ENCODE data around the gene RFX4.

RFX4 gene

GRCh38 chr12:106736051-106736957 lies 153.5 kb downstream of the RFX4 start:
- no peak for DNase-seq

- no peak for DNase-seq
Measured at GRCh38 chr12:106739318-106739717, 156.5 kb downstream of the RFX4 start.

DNA sequence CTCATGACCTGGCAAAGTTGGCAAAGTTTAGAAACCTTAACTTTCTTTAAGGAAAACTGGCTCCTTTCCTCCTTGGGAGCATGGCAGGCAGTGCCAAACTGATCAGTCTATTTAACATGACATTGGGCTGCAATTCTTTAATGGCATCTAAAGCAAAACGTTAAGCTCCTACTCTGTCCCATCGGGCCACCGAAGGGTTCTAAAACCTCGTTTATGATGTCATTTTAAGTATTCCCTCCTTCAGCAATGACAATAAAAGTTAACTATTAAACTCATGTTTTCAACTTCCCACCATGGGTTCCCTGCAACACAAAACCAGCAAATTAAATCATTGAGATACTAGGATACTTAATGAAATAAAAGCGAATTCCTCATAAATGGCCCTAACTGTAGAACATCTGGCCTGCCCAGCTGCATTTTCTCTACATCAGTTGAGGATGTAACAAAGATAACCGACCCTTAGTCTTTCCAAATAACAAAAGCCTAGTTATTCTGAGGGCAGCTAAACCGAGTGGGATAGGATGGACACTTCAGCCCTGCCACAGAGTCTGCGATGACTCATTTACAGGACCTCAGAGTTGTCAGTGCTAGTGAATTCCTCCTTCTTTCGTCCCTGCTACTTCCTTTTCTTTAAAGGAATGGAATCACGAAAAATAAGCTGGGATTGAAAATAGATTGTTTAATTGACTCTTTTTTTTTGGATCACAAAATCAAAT lies 157.2 kb downstream of the RFX4 start:
- no peak for DNase-seq

GRCh38 chr12:106740818-106741217 lies 158.0 kb downstream of the RFX4 start:
- no peak for DNase-seq

DNA sequence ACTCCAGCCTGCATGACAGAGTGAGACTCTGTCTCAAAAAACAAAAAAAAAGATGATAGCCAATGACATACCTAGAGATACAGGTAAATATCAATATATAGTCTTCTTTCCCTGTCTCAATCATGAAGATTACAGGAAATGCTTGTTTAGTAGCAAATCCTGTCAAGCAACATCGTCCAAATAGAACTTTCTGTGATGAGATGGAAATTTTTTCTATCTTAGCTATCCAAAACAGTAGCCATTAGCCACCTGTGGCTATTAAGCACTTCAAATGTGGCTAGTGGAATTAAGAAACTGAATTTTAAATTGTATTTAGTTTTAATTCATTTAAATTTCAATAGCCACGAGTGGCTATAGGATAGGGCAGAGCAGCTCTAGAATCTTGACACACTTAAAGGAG lies 158.4 kb downstream of the RFX4 start:
- no peak for DNase-seq

DNA sequence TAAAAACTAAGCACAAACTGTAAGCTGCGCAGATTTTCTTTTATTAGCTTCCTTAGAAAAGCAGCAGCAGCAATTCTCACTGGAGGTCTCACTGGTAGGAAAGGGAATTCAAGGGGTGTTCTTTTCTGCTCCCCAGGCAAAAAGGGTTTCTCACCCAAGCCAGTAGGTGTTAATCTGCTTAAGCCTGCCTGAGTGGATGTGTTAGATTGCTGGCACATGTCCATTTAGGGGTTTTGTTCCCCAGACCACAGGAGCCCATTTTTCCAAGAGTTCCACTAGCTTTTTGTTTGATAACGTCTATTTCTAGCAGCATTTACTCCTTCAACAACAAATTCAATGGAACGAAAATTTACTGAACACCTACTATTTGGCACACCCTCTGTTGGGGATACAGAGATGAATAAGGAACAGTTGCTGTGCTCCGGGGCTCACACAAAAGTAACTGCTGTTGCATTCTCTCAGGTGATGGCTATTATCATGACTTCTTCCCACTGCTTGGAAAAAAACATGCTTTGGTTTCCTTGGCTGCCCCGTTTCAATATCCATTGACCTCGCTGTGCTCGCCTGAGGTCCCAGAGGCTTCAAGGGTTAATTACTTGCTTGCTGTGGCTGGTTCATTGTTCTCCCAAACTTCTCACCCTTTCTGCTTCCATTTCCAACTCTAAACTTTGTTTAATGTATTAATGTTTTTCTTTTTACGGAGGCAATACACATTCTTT lies 160.6 kb downstream of the RFX4 start:
- DNase-seq, result no peak

DNA sequence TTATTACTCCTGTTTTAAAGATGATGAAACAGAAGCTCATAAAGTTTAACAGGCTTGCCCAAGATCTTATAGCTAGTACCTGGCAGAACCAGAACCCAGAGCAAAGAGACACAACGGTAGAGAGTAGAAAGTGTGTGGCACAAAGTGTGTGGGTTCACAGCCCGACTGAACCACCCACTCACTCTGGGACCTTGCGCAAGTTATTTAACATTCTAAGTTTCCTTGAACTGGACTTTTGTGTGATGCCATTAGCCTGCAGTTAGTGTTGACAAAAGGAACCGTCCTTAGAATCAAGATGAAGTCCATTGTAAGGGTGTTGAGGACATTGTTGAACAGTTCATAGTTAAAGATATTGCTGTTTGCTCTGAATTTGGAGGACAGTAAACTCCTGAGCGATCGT lies 161.8 kb downstream of the RFX4 start:
- DNase-seq, result no peak

GRCh38 chr12:106745181-106745745 lies 162.5 kb downstream of the RFX4 start:
- DNase-seq, result no peak

GRCh38 chr12:106747973-106748436 lies 165.2 kb downstream of the RFX4 start:
- peak in 2 of 5 donors; percentile 11 to 32 for DNase-seq

- peak in 1 of 5 donors; percentile 30 for DNase-seq
Measured at GRCh38 chr12:106750524-106750923, 167.7 kb downstream of the RFX4 start.

GRCh38 chr12:106753526-106753925 lies 170.7 kb downstream of the RFX4 start:
- DNase-seq, result peak in 1 of 5 donors; percentile 69

DNA sequence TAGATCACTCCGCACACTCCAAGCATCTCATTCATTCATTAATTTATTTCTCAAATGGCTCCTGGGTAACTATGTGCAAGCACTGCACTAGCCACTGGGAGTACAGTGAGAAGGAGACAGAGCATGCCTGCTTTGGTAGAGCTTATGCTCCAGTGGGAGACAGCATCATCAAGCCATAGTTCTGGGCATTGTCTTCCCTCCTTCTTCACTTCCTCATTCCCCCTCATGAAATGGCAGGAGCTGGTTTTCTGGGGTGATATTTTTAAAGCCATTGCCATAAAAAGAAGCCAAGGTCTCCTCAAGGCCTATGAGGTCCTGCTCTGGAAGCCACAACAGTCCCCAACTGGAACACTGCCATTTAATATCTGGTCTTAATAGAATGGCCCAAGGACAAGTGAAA lies 171.5 kb downstream of the RFX4 start:
- no peak for DNase-seq

- DNase-seq, result no peak
Measured at GRCh38 chr12:106757623-106758348, 175.0 kb downstream of the RFX4 start.

GRCh38 chr12:106758349-106759110 lies 175.7 kb downstream of the RFX4 start:
- DNase-seq, result no peak

DNA sequence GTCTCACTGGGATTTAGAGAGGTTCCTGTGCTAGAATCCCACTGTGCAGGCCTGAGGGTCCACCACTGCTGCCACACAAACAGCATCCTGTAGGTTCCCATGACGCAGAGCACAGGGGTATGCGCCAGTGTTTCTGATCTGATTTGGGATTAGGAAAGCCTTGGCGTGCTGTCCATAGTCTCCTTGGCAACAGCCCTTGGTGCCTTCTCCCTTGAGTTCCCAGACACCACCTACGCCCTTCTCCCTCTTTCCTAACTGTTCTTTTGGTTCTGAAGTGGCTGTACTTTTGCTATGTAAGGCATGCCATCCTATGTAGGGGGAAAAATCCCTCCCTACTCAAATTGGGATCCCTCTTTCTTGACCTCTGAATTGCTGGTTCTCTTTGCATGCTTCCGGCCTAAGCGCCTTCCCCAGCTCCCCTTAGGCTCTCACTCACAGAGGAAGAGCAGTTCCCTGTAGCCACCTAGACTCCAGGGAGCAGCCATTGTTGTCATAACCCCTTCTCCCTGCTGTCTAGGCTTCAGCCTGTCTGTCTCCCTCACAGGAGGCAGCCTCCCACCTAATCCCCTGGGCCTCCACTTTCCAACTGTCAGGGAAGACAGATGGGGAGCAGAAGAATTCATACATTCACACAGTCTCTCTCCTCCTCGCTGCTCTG lies 176.9 kb downstream of the RFX4 start:
- no peak for DNase-seq

GRCh38 chr12:106760184-106760531 lies 177.4 kb downstream of the RFX4 start:
- DNase-seq, result peak in 2 of 5 donors; percentile 32 to 43

DNA sequence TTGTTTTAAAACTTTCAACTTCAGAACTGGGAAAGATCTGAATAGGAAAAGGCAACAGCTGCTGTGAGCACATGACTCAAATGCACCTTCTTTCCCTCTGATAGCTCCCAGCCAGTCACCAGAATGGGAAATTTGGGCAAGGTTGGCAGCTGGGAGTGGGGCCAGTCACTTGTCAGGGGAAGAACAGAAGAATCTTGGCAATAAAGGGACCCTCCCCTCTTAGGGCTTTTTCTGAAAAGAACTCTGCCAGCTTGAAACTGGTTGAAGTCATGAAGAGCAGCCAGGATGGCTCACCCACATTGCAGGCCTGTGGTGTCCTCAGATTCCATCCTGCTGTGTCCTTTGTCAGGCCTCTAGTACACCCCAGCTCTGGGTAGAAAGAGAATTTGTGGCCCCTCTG lies 181.4 kb downstream of the RFX4 start:
- no peak for DNase-seq

DNA sequence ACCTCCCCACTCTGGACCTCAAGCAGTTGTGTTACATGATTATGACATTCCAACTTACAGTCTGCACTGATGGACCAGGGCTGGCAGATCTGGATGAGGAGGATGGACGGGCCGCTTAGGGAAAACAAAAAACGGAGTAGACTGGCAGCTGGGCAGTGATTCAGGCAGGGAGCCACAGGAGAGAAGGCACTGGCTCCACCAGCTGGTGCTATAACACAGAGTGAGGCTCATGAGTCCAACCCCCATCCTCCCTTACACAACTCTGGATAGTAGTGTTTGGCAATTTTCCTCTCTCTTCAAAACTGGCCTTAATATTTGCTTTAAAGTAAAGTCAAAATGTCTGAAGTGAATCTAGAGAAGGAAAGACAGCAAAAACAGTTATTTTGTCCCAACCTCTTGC lies 181.9 kb downstream of the RFX4 start:
- DNase-seq, result no peak

DNA sequence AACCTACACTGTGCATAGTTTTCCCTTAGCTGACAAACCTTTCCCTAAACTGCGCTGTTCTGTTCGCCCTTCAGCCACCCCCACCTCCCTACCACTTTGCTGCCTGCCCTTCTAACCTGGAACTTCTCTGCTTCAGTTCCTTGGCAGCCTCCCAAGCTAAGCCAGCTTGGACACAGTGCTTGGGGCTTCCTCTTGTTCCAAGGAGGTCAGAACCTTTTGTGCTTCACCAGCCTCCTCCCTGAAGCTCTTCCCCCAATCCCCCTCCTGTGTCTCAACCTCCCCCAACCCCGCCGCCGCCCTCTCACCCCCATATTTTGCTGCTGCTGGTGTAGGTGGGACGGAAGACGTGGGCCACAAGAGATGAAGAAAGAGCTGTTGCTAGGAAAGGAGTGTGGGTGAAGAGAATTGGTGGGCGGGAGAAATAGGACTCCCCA lies 183.6 kb downstream of the RFX4 start:
- no peak for DNase-seq

GRCh38 chr12:106767206-106767605 lies 184.4 kb downstream of the RFX4 start:
- DNase-seq, result no peak
